ENCODE data around the gene DCAF6. TPM values are rescaled to one million over a fixed set of nuclear protein-coding genes. Genes with fewer than 3 reads are reported as not detected.

The DCAF6 gene
- total and polyA plus RNA-seq, 12 donors: 49.0 to 226 (median 197) TPM

GRCh38 chr1:168069384-168069783 is 132.9 kb downstream of the DCAF6 start:
- no peaks in the 10 kb centered on the region for H3K27me3 ChIP-seq
- H3K27ac ChIP-seq: no peak overlapping the region
- H3K4me3 ChIP-seq: no peak overlapping the region
- intact Hi-C loops (cut with DNase I): no loop called here
- no peaks in the 10 kb centered on the region for H3K4me1 ChIP-seq
- DNase-seq: no peak
- no peaks in the 10 kb centered on the region for H3K9me3 ChIP-seq
- 90 to 91% methylated on average over 3 of the region's 3 CpGs for WGBS, 2 donors
- no peak for ATAC-seq
- H3K36me3 ChIP-seq: peaks cover 0 to 100% (median 68%) of the 10 kb centered on the region in 9 donors
- TF ChIP-seq CTCF (IDR thresholded peaks at IDR 0.05): no peak

GRCh38 chr1:168079761-168080160 is 143.3 kb downstream of the DCAF6 start:
- ATAC-seq (no peak), DNase-seq (no peak)
- Histone ChIP-seq H3K27me3 (no peaks in the 10 kb centered on the region), H3K4me1 (peaks cover 0 to 47% (median 19%) of the 10 kb centered on the region in 9 donors), H3K36me3 (peaks cover 0 to 57% (median 18%) of the 10 kb centered on the region in 9 donors), H3K27ac (peak overlapping the region in 8 of 10 donors; percentile 7 to 73 (median 56)), H3K9me3 (no peaks in the 10 kb centered on the region), H3K4me3 (no peak overlapping the region)
- TF ChIP-seq CTCF (IDR thresholded peaks at IDR 0.05): no peak
- intact Hi-C loops (cut with DNase I): loop anchor here in 7 of 10 donors (5.0 to 10.0 kb wide), 11 partner anchors 63 to 365 kb away; partner anchors contain the start of genes DCAF6 (in 5 of the 7), MPC2 (in 5 of the 7) and MPZL1 (in 3 of the 7)

GRCh38 chr1:168081373-168082007 is 145.0 kb downstream of the DCAF6 start:
- 77 to 81% methylated on average over 4 of the region's 4 CpGs for WGBS, 2 donors
- no peaks in the 10 kb centered on the region for H3K9me3 ChIP-seq
- H3K36me3 ChIP-seq: peaks cover 0 to 42% (median 7%) of the 10 kb centered on the region in 9 donors
- TF ChIP-seq CTCF (IDR thresholded peaks at IDR 0.05): no peak
- peaks cover 2 to 64% (median 25%) of the 10 kb centered on the region in 9 donors for H3K4me1 ChIP-seq
- H3K27me3 ChIP-seq: no peaks in the 10 kb centered on the region
- DNase-seq (no peak), ATAC-seq (peak in 1 of 8 donors; percentile 51)
- intact Hi-C loops (cut with DNase I): loop anchor here in 6 of 10 donors (5.0 to 10.0 kb wide), 9 partner anchors 61 to 367 kb away; partner anchors contain the start of genes DCAF6 (in 5 of the 6), MPC2 (in 5 of the 6) and MPZL1 (in 3 of the 6)
- peak overlapping the region in 5 of 10 donors; percentile 36 to 73 (median 67) for H3K27ac ChIP-seq
- H3K4me3 ChIP-seq: no peak overlapping the region

- ATAC-seq (peak; percentile 36 to 75 (median 64)), DNase-seq (peak; percentile 55 to 65)
- WGBS, 2 donors: 54 to 55% methylated on average over 8 of the region's 8 CpGs
- H3K9me3 ChIP-seq: no peaks in the 10 kb centered on the region
- H3K4me3 ChIP-seq: no peak overlapping the region
- peak overlapping the region in 4 of 10 donors; percentile 55 to 73 (median 63) for H3K27ac ChIP-seq
- H3K27me3 ChIP-seq: no peaks in the 10 kb centered on the region
- H3K4me1 ChIP-seq: peaks cover 2 to 68% (median 25%) of the 10 kb centered on the region in 9 donors
- TF ChIP-seq CTCF (IDR thresholded peaks at IDR 0.05): peak; percentile 74 to 93 (median 87)
- H3K36me3 ChIP-seq: peaks cover 0 to 38% (median 0%) of the 10 kb centered on the region in 9 donors
- intact Hi-C loops (cut with DNase I): loop anchor here in 6 of 10 donors (5.0 to 10.0 kb wide), 9 partner anchors 60 to 367 kb away; partner anchors contain the start of genes DCAF6 (in 5 of the 6), MPC2 (in 5 of the 6) and MPZL1 (in 3 of the 6)
Measured at GRCh38 chr1:168082008-168082876, 145.8 kb downstream of the DCAF6 start.

Data from heart right ventricle (tissue), 16 donors.